ENCODE results near the gene SETD2.

SETD2 gene

GRCh38 chr3:47008234-47008796 is 155.6 kb downstream of the SETD2 start:
- no peak for DNase-seq

DNA sequence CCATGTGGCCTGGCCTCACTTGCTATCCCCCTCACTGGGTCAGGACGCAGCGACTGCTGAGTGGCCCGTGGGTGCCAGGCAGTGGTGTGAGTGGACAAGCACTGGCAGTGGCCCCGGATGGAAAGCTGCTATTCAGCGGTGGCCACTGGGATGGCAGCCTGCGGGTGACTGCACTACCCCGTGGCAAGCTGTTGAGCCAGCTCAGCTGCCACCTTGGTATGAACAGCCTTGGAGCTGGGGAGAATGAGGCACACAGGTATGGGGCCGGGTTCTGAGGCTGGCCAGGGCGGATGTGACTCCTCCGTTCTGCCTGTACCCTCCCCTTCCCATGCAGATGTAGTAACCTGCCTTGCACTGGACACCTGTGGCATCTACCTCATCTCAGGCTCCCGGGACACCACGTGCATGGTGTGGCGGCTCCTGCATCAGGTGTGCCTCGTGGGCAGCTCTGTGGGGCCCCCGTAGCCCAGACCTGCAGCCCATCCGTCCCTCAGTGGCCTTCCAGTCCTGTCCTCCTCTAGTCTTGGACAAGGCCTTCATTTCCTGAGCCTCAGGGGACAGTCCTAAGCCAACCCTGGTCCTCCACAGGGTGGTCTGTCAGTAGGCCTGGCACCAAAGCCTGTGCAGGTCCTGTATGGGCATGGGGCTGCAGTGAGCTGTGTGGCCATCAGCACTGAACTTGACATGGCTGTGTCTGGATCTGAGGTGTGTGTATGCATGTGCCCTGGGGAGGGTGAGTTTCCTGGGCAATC is 156.3 kb downstream of the SETD2 start:
- no peak for DNase-seq

DNA sequence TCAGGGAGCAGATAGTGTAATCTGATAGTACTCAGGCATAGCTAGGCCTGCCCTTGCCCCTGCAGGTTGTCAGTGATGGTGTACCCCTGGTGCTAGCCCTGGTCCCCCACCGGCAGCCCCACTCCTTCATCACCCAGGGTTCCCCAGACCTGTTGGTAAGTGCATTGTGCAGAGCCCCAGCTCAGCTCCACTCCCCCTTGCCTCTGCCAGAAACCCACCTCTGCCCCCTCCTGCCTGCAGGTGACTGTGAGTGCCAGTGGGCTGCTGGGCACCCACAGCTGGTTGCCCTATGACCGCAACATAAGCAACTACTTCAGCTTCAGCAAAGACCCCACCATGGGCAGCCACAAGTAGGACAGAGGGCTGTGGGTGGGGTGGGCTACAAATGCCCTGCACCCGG is 156.9 kb downstream of the SETD2 start:
- DNase-seq = no peak

DNA sequence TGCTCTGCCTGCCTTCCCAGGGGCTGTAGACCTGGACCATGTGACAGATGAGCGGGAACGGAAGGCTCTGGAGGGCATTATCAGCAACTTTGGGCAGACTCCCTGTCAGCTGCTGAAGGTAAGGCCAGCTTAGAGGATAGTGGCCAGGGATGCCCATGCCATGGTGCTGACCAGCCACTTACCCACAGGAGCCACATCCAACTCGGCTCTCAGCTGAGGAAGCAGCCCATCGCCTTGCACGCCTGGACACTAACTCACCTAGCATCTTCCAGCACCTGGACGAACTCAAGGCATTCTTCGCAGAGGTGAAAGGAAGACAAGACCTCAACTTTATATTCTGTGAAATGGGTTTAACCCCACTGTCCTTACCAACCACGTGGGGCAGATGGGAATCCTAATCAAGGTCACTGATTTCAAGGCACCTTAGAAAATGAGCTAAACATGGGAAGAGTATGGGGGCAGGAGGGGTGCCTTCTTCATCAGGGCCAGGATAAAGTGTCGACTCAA is 157.7 kb downstream of the SETD2 start:
- no peak for DNase-seq

DNA sequence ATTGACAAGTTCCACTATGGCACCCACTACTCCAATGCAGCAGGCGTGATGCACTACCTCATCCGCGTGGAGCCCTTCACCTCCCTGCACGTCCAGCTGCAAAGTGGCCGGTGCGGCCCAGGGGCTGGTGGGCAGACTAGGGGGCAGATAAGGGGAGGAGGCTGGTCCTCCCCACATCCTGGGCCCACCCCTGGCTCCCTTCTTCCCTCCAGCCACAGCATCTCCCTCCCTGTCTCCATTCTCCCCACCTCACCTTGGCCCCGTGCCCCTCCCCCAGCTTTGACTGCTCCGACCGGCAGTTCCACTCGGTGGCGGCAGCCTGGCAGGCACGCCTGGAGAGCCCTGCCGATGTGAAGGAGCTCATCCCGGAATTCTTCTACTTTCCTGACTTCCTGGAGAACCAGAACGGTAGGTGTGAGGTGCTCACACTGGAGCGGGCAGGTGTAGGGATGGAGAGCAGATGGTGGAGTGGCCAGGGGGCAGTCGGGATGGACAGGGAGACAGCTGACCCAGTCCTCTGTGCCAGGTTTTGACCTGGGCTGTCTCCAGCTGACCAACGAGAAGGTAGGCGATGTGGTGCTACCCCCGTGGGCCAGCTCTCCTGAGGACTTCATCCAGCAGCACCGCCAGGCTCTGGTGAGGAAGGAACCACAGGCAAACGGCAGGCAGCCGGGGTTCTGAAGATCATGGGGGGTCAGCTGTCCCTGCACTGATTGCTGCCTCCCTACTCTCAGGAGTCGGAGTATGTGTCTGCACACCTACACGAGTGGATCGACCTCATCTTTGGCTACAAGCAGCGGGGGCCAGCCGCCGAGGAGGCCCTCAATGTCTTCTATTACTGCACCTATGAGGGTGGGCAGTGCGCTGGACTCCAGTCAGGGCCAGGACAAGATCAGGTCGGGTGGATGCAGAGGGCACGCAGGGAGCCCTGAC is 158.4 kb downstream of the SETD2 start:
- no peak for DNase-seq

- DNase-seq = no peak
Measured at GRCh38 chr3:47004369-47005211, 159.3 kb downstream of the SETD2 start.

DNA sequence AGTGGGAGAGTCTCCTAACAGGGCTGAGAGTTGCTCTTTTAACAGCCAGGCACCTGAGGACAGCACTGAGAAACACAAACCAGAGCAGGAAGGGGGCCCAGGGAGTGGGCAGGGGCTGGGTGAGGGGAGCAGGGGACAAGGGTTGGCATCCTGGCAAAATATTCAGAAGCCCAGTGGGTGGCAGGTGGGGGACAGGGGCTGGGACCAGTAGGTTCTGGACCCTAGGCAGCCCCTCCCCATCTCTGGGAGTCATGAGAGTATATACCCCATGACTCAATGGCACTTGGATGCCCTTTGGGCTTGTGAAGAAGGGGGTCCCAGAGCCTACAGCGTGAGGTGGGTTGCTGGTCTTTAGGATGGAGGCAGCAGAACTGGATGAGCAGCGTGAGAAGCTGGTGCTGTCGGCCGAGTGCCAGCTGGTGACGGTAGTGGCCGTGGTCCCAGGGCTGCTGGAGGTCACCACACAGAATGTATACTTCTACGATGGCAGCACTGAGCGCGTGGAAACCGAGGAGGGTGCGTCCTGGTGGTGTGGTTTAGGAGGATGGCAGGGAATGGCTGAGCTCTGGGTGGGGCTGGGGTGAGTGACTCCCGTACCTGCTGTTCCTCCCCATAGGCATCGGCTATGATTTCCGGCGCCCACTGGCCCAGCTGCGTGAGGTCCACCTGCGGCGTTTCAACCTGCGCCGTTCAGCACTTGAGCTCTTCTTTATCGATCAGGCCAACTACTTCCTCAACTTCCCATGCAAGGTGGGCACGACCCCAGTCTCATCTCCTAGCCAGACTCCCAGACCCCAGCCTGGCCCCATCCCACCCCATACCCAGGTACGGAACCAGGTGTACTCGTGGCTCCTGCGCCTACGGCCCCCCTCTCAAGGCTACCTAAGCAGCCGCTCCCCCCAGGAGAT is 160.2 kb downstream of the SETD2 start:
- DNase-seq = no peak

DNA sequence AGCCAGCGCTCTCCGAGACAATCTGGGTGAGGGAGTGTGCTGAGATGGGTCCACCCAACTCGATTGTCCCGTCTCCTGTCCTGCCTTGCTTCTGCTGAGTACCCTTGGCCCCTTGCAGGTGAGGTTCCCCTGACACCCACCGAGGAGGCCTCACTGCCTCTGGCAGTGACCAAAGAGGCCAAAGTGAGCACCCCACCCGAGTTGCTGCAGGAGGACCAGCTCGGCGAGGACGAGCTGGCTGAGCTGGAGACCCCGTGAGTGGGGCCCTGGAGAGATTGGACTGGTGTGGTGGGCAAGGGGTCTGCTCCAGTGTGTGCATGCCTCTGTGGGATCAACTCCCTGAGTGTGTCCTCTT is 160.9 kb downstream of the SETD2 start:
- DNase-seq = no peak

DNA sequence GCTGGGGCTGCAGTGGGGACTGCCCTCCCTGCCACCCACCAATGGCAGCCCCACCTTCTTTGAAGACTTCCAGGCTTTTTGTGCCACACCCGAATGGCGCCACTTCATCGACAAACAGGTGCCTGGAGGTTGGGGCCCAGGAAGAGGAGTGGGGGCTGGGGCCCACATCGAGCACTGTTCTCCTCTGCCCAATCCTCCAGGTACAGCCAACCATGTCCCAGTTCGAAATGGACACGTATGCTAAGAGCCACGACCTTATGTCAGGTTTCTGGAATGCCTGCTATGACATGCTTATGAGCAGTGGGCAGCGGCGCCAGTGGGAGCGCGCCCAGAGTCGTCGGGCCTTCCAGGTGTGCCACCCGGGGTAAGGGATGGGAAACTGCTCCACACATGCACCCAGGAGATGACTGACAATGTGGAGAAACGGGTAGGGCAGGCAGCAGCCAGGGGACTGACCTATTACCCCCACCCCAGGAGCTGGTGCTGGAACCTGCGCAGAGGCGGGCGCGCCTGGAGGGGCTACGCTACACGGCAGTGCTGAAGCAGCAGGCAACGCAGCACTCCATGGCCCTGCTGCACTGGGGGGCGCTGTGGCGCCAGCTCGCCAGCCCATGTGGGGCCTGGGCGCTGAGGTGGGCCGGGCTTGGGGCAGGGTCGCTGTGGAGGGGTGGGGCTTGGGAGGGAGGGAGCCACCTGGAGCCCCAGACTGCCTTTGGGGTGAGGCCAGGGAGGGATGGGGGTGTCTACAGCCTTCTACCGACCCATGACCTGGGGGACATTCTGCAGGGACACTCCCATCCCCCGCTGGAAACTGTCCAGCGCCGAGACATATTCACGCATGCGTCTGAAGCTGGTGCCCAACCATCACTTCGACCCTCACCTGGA is 161.5 kb downstream of the SETD2 start:
- DNase-seq = no peak

DNA sequence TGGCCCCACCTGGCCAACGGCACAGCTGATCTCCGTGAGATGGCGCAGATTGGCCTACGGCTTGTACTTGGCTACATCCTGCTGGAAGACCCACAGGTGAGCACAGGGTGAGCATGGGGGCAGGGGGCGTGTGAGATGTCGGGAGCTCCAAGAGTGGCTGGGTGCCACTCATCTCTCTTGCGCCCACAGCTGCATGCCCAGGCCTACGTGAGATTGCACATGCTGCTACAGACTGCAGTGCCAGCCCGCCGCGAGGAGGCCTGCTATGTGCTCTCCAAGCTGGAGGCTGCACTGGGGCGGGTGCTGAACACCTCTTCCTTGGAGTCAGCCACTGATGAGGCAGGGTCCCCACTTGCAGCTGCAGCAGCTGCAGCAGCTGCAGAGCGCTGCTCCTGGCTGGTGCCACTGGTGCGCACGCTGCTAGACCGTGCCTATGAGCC is 162.2 kb downstream of the SETD2 start:
- DNase-seq = no peak

DNA sequence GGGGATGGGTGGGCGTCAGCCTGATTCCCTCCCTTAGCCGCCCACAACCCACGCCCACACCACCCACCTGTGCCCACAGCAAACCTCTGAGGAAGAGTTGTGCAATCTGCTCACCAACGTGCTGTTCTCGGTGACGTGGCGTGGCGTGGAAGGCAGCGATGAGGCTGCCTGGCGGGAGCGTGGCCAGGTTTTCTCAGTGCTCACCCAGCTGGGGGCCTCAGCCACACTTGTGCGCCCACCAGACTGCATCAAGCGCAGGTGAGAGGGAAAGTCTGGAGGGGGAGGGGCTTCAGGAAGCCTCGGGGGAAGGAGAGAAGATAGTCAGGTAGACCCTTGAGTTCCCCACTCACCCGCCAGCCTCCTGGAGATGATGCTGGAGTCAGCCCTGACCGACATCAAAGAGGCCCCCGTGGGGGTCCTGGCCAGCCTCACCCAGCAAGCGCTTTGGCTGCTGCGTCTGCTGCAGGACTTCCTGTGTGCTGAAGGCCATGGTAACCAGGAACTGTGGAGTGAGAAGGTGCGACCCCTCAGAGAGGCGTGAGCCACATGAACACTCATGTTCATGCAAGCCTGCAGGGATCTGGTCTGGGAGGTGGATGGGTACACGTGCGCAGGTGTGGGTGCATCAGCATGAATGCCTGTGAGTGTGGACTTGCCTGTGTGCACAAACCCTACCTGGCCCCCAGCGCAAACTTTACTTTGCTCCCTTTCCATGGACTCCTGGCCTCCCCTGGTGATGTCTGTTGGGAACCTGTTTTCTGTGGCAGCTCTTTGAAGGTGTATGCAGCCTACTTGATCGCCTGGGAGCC is 162.8 kb downstream of the SETD2 start:
- no peak for DNase-seq

- no peak for DNase-seq
Measured at GRCh38 chr3:47000198-47000815, 163.6 kb downstream of the SETD2 start.

DNA sequence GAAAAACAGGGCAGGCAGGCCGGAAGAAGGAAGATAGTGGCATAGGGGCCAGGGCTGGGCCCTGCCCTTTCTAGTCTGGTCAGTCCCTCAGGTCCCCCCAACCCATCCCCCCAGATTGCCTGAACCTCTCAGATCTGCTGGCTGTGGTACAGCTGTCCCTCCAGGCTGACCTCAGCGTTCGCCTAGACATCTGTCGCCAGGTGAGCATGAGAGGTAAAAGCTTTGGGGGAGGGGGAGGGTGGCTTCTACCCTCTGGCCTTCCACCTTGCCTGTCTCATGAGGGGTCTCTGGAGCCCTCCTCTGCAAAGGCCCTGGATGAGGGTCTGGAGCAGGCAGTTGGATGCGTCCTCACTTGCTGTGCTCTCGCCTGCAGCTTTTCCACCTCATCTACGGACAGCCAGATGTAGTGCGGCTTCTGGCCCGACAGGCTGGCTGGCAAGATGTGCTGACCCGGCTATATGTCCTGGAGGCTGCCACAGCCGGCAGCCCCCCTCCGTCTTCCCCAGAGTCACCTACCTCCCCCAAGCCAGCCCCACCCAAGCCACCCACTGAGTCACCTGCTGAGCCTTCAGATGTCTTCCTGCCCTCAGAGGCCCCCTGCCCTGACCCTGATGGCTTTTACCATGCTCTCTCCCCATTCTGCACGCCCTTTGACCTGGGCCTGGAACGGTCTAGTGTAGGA is 164.3 kb downstream of the SETD2 start:
- no peak for DNase-seq

GRCh38 chr3:46998852-46999515 is 164.9 kb downstream of the SETD2 start:
- DNase-seq = no peak

DNA sequence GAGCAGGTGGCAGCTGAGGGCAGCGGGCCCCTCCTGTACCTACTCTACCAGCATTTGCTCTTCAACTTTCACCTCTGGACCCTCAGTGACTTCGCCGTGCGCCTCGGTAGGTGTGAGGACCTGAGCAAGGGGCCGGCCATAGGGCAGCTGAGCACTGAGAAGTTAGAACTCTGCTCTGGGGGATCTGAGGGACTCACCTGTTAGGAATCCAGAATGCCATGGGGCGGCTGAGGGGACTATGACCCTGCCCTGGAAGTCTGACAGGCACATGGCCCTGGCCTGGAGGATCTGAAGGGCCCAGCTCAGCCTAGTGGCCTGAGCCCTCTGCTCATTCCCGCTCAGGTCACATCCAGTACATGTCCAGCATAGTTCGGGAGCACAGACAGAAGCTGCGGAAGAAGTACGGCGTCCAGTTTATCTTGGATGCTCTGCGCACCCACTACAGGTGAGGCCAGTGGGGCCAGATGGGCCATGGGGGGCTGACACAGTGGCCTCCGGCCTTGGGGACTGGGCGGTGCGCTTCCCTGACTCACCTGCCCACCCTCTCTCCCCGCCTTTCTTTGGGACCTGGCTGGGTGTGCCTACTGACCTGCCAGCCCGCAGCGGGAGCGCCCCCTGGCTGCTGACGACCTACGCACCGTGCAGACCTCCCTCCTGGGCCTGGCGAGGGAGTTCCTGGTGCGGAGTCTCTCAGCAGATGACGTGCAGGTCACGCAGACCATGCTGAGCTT is 165.6 kb downstream of the SETD2 start:
- peak; percentile 48 for DNase-seq

DNA sequence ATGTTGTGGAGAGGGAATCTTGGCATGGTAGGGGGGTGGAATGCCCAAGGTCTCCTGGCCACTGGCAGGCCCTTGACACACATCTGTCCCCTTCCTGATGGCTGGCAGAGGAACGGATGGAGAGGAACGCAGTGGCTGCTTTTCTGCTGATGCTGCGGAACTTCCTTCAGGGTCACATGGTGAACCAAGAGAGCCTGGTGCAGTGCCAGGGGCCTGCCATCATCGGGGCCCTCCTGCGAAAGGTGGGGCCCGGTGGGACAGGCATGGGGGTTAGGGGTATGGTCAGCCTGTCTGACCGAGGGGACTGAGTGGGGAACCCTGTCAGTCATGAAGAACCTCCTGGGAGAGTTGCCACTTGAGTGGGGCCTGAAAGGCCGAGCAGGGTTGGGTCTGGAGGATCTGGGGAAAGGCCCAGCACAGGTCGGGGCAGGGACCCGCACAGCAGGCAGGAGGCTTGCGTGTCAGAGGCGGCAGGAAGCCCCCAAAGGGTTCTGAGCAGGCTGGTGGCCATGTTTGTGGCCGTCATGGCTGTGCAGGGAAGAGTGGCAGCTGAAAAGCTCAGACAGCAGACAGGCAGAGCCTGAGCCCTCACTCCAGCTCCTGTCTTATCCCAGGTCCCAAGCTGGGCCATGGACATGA is 166.3 kb downstream of the SETD2 start:
- no peak for DNase-seq
